SK-N-SH (cell line): Measurements from ENCODE around the gene SREBF2. TPM values are rescaled to one million over a fixed set of nuclear protein-coding genes. Genes with fewer than 3 reads are reported as not detected.

Experiments
- CTCF ChIA-PET: fragments of 300-600, 350-600 bp; formaldehyde crosslinking; extraction: SDS; loops from one replicate; lab custom pipeline; 2021; lab: Yijun Ruan, JAX
- POLR2A ChIA-PET: fragments of 350-600 bp; sonication (Branson Sonifier 250); formaldehyde crosslinking; extraction: SDS; loops from one replicate; lab custom pipeline; 2020; ENCODE audit warnings: antibody characterized with exemption, inconsistent platforms; lab: Yijun Ruan, JAX
- DNase-seq: peaks from one replicate; pipeline ENCODE4 v3.0.0; 2012
- H2AFZ ChIP-seq: fragments of 200-600 bp; sonication (generic); 2 replicates; pipeline ENCODE4 v1.8.1; 2016; ENCODE audit warnings: antibody characterized with exemption, mild to moderate bottlenecking, low read depth
- H3F3A ChIP-seq: fragments of 200-600 bp; sonication (generic); replicated peaks from 2 replicates; pipeline ENCODE3; 2016; ENCODE audit warnings: antibody characterized with exemption, mild to moderate bottlenecking; ENCODE audit not compliant: insufficient read depth
- H3K27ac ChIP-seq, 2 experiments: fragments of 200-500 bp in 1 of 2; fragments of 200-600 bp in 1 of 2; sonication (Bioruptor generic) in 1 of 2; sonication (generic), shearing (Covaris generic) in 1 of 2; 2 replicates each; pipeline versions ENCODE4 v1.5.1 to v1.6.1; 2014 to 2016; ENCODE audit warnings: low read depth in 2 of 2, inconsistent platforms in 1 of 2, low read length in 1 of 2, mild to moderate bottlenecking in 1 of 2, mixed read lengths in 1 of 2
- H3K27me3 ChIP-seq: fragments of 200-600 bp; sonication (generic), shearing (Covaris generic); 2 replicates; pipeline ENCODE4 v1.6.1; 2016; ENCODE audit warnings: mixed run types; ENCODE audit not compliant: insufficient read depth
- H3K36me3 ChIP-seq, 2 experiments: fragments of 200-500 bp in 1 of 2; fragments of 200-600 bp in 1 of 2; sonication (Bioruptor generic) in 1 of 2; sonication (generic) in 1 of 2; replicated peaks in 1 of 2; 2 replicates each; pipeline versions ENCODE3 to v1.5.1; 2014 to 2016; ENCODE audit warnings: low read length in 1 of 2, mild to moderate bottlenecking in 1 of 2; ENCODE audit not compliant: insufficient read depth in 2 of 2, control insufficient read depth in 1 of 2
- H3K4me1 ChIP-seq, 2 experiments: fragments of 200-500 bp in 1 of 2; fragments of 200-600 bp in 1 of 2; sonication (Bioruptor generic) in 1 of 2; sonication (generic), shearing (Covaris generic) in 1 of 2; 2 replicates each; pipeline versions ENCODE4 v1.5.1 to v1.6.1; 2014 to 2016; ENCODE audit warnings: low read depth in 1 of 2, low read length in 1 of 2, mixed run types in 1 of 2; ENCODE audit not compliant: insufficient read depth in 2 of 2, control insufficient read depth in 1 of 2
- H3K4me2 ChIP-seq: fragments of 200-600 bp; sonication (generic), shearing (Covaris generic); 2 replicates; pipeline ENCODE4 v1.6.1; 2017; ENCODE audit warnings: mixed run types
- H3K4me3 ChIP-seq, 2 experiments: fragments of 200-500 bp in 1 of 2; fragments of 200-600 bp in 1 of 2; sonication (Bioruptor generic) in 1 of 2; sonication (generic), shearing (Covaris generic) in 1 of 2; 2 replicates each; pipeline versions ENCODE4 v1.5.1 to v1.8.1; 2014 to 2016; ENCODE audit warnings: low read depth in 2 of 2, inconsistent platforms in 1 of 2, low read length in 1 of 2, mild to moderate bottlenecking in 1 of 2, mixed read lengths in 1 of 2, moderate library complexity in 1 of 2
- H3K79me2 ChIP-seq: fragments of 200-600 bp; sonication (generic); 2 replicates; pipeline ENCODE4 v1.8.1; 2017; ENCODE audit warnings: mild to moderate bottlenecking; ENCODE audit not compliant: insufficient read depth
- H3K9ac ChIP-seq: fragments of 200-600 bp; sonication (generic); 2 replicates; pipeline ENCODE4 v1.6.1; 2017; ENCODE audit warnings: mixed run types
- H3K9me2 ChIP-seq: fragments of 200-600 bp; sonication (generic); 2 replicates; pipeline ENCODE4 v1.6.1; 2017; ENCODE audit warnings: mixed run types
- H3K9me3 ChIP-seq: fragments of 200-600 bp; sonication (generic); 2 replicates; pipeline ENCODE4 v1.6.1; 2017; ENCODE audit warnings: mixed run types, mild to moderate bottlenecking, moderate library complexity
- H4K20me1 ChIP-seq: fragments of 200-600 bp; sonication (generic); 2 replicates; pipeline ENCODE4 v1.6.1; 2017; ENCODE audit warnings: mild to moderate bottlenecking, mixed run types; ENCODE audit not compliant: insufficient read depth
- ELF1 ChIP-seq: IDR thresholded peaks from 2 replicates; pipeline ENCODE4 v1.4.0; 2012
- EZH2phosphoT487 ChIP-seq: fragments of 200-600 bp; sonication (generic); IDR thresholded peaks from 2 replicates; pipeline ENCODE4 v1.6.1; 2017; ENCODE audit warnings: low read depth, mixed run types, mild to moderate bottlenecking, antibody characterized with exemption, moderate library complexity, borderline replicate concordance
- FOXJ3 ChIP-seq: sonication (generic); formaldehyde crosslinking; IDR thresholded peaks from 2 replicates; pipeline ENCODE4 v1.5.1; 2020; ENCODE audit warnings: mild to moderate bottlenecking, missing genetic modification reagents
- FOXM1 ChIP-seq: IDR thresholded peaks from 2 replicates; pipeline ENCODE4 v1.4.0; 2012; ENCODE audit warnings: low read depth, mild to moderate bottlenecking
- GABPA ChIP-seq: IDR thresholded peaks from 2 replicates; pipeline ENCODE4 v1.4.0; 2012; ENCODE audit warnings: low read depth, mild to moderate bottlenecking
- GATA2 ChIP-seq: sonication (generic); formaldehyde crosslinking; IDR thresholded peaks from 2 replicates; pipeline ENCODE4 v1.5.0; 2020; ENCODE audit warnings: mild to moderate bottlenecking, missing genetic modification reagents
- MEF2A ChIP-seq: IDR thresholded peaks from 2 replicates; pipeline ENCODE4 v1.4.0; 2012; ENCODE audit warnings: low read depth, borderline replicate concordance
- MXI1 ChIP-seq: IDR thresholded peaks from 2 replicates; pipeline ENCODE4 v1.6.1; 2012; ENCODE audit warnings: mild to moderate bottlenecking, low read depth, low read length, improper control_type of control experiment
- NFIC ChIP-seq: IDR thresholded peaks from 2 replicates; pipeline ENCODE4 v1.4.0; 2012; ENCODE audit warnings: borderline replicate concordance
- NRF1 ChIP-seq: IDR thresholded peaks from 2 replicates; pipeline ENCODE4 v1.6.1; 2012; ENCODE audit warnings: low read depth, mild to moderate bottlenecking, low read length
- POLR2AphosphoS5 ChIP-seq: IDR thresholded peaks from 2 replicates; pipeline ENCODE4 v1.6.1; 2012; ENCODE audit warnings: low read depth, low read length
- RAD21 ChIP-seq: IDR thresholded peaks from 2 replicates; pipeline ENCODE4 v1.6.1; 2012; ENCODE audit warnings: mild to moderate bottlenecking, low read length
- RFX5 ChIP-seq: IDR thresholded peaks from 2 replicates; pipeline ENCODE4 v1.6.1; 2012; ENCODE audit warnings: mild to moderate bottlenecking, improper control_type of control experiment, low read length
- RXRA ChIP-seq: IDR thresholded peaks from 2 replicates; pipeline ENCODE4 v1.4.0; 2012; ENCODE audit warnings: low read depth, mild to moderate bottlenecking, borderline replicate concordance
- SIN3A ChIP-seq: IDR thresholded peaks from 2 replicates; pipeline ENCODE4 v1.6.1; 2012; ENCODE audit warnings: low read depth, mild to moderate bottlenecking, low read length, moderate library complexity, borderline replicate concordance
- SMC3 ChIP-seq: IDR thresholded peaks from 2 replicates; pipeline ENCODE4 v1.6.1; 2012; ENCODE audit warnings: low read depth, low read length, improper control_type of control experiment
- TCF12 ChIP-seq: IDR thresholded peaks from 2 replicates; pipeline ENCODE4 v1.4.0; 2012
- TEAD4 ChIP-seq: IDR thresholded peaks from 2 replicates; pipeline ENCODE4 v1.4.0; 2012; ENCODE audit warnings: mild to moderate bottlenecking, borderline replicate concordance; ENCODE audit not compliant: insufficient read depth
- YY1 ChIP-seq: IDR thresholded peaks from 2 replicates; pipeline ENCODE4 v1.4.0; 2012; ENCODE audit warnings: low read depth, mild to moderate bottlenecking
- WGBS: methylation state at CpG from one replicate; pipeline ENCODE4 v1.1.6; 2017; ENCODE audit warnings: low lambda C conversion rate; 5-methylcytosine and 5-hydroxymethylcytosine counted together
- polyA plus RNA-seq, 3 experiments: library from polyadenylated mRNA; depleted of rRNA; stranded (reverse); fragments of >200 nt; gene quantifications; 2 replicates each; pipeline ENCODE4 v1.2.3, GENCODE V29; 2012
- TF ChIP-seq, protein P1 (sequence below): fragments of 150-350 bp; IDR thresholded peaks from 2 replicates; pipeline ENCODE4 v1.6.1; 2017; ENCODE audit warnings: antibody characterized with exemption, low read length, low read depth, borderline replicate concordance
- TF ChIP-seq, protein P2 (sequence below): IDR thresholded peaks from 2 replicates; pipeline ENCODE4 v1.4.0; 2012; ENCODE audit warnings: low read depth, borderline replicate concordance
- TF ChIP-seq, protein P3 (sequence below): IDR thresholded peaks from 2 replicates; pipeline ENCODE4 v1.4.0; 2012; ENCODE audit warnings: low read depth
- TF ChIP-seq, protein P4 (sequence below): IDR thresholded peaks from 2 replicates; pipeline ENCODE4; 2012

The SREBF2 gene
- polyA plus RNA-seq, 1 of the 3 experiments (the other 2 are of a cell fraction) = 7.5 TPM

DNA sequence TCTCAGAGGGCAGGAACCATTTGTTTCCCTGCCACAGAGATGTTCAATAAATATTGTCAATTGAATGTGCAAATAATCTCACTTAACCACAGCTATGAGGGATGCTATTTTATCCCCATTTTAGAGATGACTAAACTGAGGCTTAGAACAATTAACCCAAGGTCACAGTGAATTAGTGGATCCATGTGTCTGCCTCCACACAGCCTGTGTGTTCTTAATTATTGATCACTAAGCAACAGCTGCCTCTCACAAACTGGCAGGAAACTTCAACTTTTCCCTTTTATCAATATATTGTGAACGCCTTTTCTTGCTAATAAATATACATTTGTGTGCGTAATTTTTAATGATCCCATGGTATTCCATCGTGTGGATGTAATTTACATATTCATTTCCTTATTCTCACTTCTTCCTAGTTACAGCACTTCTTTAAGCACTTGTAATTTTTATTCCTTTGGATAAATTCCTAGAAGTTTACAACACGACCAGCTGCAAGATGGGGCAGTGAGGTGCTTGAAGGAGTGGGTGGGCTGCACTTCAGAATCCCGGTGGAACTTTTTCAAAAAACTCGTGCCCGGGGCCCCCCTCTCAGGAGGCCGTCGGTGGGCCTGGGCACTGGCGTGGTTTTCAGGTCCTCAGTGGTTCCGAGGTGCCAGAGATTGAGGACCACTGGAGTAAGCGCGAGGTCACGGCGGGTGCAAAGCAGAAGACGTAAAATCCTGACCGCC is 915 bp upstream of the SREBF2 start:
- H3K9me3 ChIP-seq = no peaks in the 10 kb centered on the region
- H3K4me2 ChIP-seq = peak overlapping the region; percentile 69
- 23% methylated on average over 12 of the region's 17 CpGs for WGBS
- TF ChIP-seq MXI1 (no peak), EZH2phosphoT487 (no peak), SIN3A (no peak), TCF12 (no peak), RXRA (no peak), GABPA (no peak), NRF1 (no peak), RAD21 (no peak)
- TF ChIP-seq, protein P1, sequence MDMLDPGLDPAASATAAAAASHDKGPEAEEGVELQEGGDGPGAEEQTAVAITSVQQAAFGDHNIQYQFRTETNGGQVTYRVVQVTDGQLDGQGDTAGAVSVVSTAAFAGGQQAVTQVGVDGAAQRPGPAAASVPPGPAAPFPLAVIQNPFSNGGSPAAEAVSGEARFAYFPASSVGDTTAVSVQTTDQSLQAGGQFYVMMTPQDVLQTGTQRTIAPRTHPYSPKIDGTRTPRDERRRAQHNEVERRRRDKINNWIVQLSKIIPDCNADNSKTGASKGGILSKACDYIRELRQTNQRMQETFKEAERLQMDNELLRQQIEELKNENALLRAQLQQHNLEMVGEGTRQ = no peak
- TF ChIP-seq, protein P2, sequence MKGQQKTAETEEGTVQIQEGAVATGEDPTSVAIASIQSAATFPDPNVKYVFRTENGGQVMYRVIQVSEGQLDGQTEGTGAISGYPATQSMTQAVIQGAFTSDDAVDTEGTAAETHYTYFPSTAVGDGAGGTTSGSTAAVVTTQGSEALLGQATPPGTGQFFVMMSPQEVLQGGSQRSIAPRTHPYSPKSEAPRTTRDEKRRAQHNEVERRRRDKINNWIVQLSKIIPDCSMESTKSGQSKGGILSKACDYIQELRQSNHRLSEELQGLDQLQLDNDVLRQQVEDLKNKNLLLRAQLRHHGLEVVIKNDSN = no peak
- ChIA-PET CTCF (interaction anchor here (0.9 to 1.6 kb wide), 4 partner anchors 10 to 135 kb away, joined by 3 to 6 read pairs (median 3); no protein-coding TSS in a partner anchor), POLR2A (no interaction called here)
- no peaks in the 10 kb centered on the region for H3F3A ChIP-seq
- H4K20me1 ChIP-seq = no peaks in the 10 kb centered on the region
- peak overlapping the region; percentile 79 for H2AFZ ChIP-seq
- DNase-seq = no peak
- H3K27me3 ChIP-seq = no peaks in the 10 kb centered on the region
- H3K27ac ChIP-seq = peak overlapping the region; percentile 59 to 86
- no peaks in the 10 kb centered on the region for H3K36me3 ChIP-seq
- peak overlapping the region; percentile 59; the same call in 1 of the 2 replicates for H3K9ac ChIP-seq
- H3K4me3 ChIP-seq = peak overlapping the region; percentile 54 to 60
- H3K79me2 ChIP-seq = 0 out of 2 replicates have a peak, but pooled peaks cover 7% of the 10 kb centered on the region
- no peaks in the 10 kb centered on the region; a peak in 1 of 4 replicates for H3K4me1 ChIP-seq
- no peaks in the 10 kb centered on the region for H3K9me2 ChIP-seq

DNA sequence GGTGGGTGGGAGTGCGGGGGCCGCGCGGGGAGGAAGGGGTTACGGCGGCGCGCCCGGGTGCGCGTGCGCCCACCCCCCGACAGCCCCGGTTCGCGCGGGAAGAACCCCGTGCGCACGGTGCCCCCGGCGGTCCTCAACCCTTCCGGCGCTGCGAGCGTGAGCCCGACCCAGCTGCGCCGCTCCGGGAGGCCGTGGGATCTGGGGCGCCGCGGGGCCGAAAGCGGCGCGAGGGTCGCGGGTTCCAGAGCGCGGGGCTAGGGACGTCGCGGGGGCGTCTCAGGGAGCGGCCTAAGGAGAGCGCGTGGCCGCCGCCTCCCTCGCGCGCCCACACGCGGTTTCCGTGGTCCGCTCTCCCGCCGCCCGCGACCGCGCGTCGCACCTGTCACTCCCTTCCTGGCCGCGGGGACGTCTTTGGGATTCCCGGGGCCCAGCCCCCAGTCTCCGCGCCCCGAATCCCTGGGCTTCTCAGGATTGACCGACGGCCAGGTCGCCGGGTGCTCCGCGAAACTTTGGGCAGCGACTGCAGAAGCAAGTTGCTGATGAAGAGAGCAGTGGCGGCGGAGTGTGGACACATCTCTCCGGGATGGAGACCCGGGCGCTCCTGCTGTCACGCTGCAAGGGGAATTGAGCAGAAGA is 582 bp downstream of the SREBF2 start:
- H3K9me2 ChIP-seq = no peaks in the 10 kb centered on the region
- peak overlapping the region in 1 of 2 experiments; percentile 72; a peak in 2 of 4 replicates for H3K27ac ChIP-seq
- peak; percentile 68 for DNase-seq
- peak overlapping the region; percentile 74 for H3K4me2 ChIP-seq
- WGBS = 0% methylated on average over 1 of the region's 86 CpGs
- ChIA-PET POLR2A (interaction anchor here (0.6 kb wide), 1 partner anchor 440 kb away, joined by 3 read pairs; no protein-coding TSS in a partner anchor), CTCF (interaction anchor here (0.8 to 1.1 kb wide), 2 partner anchors 118 to 145 kb away, joined by 3 read pairs; partner anchors contain the start of gene SNU13)
- no peaks in the 10 kb centered on the region; a peak in 1 of 4 replicates for H3K4me1 ChIP-seq
- H3F3A ChIP-seq = no peaks in the 10 kb centered on the region
- no peaks in the 10 kb centered on the region for H3K27me3 ChIP-seq
- peak overlapping the region; percentile 55; the same call in 1 of the 2 replicates for H3K9ac ChIP-seq
- no peaks in the 10 kb centered on the region for H3K36me3 ChIP-seq
- H3K9me3 ChIP-seq = no peaks in the 10 kb centered on the region
- no peaks in the 10 kb centered on the region for H4K20me1 ChIP-seq
- H3K4me3 ChIP-seq = peak overlapping the region; percentile 58 to 60
- no peak overlapping the region for H2AFZ ChIP-seq
- 0 out of 2 replicates have a peak, but pooled peaks cover 7% of the 10 kb centered on the region for H3K79me2 ChIP-seq
- no peak for TF ChIP-seq FOXM1
- TF ChIP-seq FOXJ3 (CRISPR knock-in tag) = no peak
- TF ChIP-seq YY1 = no peak
- no peak for TF ChIP-seq NFIC
- no peak for TF ChIP-seq GATA2 (CRISPR knock-in tag)
- TF ChIP-seq, protein P3, sequence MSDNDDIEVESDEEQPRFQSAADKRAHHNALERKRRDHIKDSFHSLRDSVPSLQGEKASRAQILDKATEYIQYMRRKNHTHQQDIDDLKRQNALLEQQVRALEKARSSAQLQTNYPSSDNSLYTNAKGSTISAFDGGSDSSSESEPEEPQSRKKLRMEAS = no peak
- TF ChIP-seq TCF12 = no peak
- no peak for TF ChIP-seq SMC3
- TF ChIP-seq TEAD4 = no peak
- TF ChIP-seq GABPA = no peak
- no peak for TF ChIP-seq MEF2A
- no peak for TF ChIP-seq POLR2AphosphoS5
- TF ChIP-seq RFX5 = no peak
- TF ChIP-seq, protein P4, sequence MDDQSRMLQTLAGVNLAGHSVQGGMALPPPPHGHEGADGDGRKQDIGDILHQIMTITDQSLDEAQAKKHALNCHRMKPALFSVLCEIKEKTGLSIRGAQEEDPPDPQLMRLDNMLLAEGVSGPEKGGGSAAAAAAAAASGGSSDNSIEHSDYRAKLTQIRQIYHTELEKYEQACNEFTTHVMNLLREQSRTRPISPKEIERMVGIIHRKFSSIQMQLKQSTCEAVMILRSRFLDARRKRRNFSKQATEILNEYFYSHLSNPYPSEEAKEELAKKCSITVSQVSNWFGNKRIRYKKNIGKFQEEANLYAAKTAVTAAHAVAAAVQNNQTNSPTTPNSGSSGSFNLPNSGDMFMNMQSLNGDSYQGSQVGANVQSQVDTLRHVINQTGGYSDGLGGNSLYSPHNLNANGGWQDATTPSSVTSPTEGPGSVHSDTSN = no peak
- TF ChIP-seq ELF1 = no peak
